NCI-H2196 (cell line): ENCODE measurements around the gene ARID1B.

Experiments
- DNase-seq: peaks from one replicate; lab custom pipeline; 2025; ENCODE audit not compliant: unreplicated experiment; lab: John Stamatoyannopoulos, UW

ARID1B gene

DNA sequence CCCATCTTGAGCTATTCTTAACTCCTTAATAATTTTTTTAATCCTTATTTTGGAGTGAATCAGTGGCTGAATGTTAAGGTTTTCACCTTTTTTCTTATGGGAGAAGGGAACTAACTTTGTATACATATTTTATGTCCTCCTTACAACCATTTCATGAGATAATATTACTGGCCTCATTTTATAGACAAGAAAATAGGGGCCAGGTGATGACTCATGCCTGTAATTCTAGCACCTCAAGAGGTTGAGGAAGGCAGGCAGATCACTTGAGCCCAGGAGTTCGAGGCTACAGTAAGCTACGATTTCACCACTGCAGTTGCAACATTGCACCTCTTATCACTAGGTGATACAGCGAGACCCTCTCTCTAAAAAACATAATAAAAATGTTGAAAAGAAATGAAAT, 417.5 kb downstream of the ARID1B start:
- DNase-seq, result no peak

GRCh38 chr6:157196391-157196790, 419.2 kb downstream of the ARID1B start:
- DNase-seq, result no peak

DNA sequence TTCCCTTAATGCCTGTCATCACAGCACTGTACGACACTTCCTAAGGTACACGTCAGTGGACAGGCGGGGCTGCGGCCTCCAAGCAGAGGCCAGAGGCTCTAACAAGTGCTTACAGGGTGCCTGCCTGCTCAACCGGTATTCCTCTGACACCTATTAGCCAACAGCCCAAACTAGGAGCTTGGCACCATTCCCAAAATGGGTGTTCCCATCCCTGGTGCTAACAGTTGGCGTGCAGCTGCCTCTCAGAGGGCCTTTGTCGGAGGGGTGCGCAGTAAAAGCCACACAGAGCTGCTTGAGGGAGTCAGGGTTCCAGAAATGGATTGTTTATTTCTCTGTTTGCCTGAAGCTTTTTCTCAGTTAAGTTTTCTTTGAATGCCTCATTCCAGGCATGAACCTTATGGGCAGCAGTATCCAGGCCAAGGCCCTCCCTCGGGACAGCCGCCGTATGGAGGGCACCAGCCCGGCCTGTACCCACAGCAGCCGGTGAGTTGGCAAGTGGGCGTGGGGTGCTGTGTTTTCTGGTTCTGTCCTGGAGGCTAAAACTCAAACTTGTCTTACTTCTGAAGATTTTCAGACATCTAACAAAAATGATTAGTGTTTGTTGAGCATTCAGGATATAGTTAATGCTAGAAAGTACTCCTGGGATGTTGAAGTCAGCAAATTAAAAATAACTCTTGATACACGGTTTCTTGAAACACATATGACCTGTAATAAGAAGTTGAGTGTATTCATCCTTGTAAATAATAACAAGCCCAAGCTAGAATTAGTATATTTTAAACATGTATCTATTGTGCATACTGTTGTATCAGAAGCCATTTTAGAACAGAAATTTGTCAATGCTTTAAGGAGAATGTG, 421.5 kb downstream of the ARID1B start:
- DNase-seq, result peak; percentile 89

DNA sequence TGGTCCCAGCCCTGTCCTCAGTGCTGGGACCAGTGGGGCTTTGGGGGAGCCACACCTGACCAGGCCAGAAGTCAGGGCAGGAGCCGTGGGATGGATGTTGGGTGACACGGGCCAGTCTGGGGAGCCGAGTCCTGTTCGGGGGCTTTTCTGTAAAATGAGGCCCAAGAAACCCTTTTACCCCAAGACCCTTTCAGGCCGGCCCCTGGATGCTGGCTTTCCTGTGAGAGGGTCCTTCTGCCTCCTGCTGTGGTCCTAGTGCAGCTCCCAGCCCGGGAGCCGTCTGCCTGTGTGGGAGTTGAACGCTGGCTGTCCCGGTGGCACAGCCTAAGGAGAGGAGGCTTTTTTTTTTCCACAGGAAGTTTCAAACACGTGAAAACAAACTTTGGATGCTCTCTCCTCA, 422.9 kb downstream of the ARID1B start:
- no peak for DNase-seq

DNA sequence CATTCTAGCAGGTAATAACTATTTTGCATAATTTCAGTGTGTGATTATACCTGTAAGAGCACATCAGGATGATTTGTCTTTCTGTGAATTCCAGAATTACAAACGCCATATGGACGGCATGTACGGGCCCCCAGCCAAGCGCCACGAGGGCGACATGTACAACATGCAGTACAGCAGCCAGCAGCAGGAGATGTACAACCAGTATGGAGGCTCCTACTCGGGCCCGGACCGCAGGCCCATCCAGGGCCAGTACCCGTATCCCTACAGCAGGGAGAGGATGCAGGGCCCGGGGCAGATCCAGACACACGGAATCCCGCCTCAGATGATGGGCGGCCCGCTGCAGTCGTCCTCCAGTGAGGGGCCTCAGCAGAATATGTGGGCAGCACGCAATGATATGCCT, 423.4 kb downstream of the ARID1B start:
- no peak for DNase-seq

DNA sequence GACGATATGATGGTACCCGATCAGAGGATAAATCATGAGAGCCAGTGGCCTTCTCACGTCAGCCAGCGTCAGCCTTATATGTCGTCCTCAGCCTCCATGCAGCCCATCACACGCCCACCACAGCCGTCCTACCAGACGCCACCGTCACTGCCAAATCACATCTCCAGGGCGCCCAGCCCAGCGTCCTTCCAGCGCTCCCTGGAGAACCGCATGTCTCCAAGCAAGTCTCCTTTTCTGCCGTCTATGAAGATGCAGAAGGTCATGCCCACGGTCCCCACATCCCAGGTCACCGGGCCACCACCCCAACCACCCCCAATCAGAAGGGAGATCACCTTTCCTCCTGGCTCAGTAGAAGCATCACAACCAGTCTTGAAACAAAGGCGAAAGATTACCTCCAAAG, 423.9 kb downstream of the ARID1B start:
- DNase-seq, result no peak

DNA sequence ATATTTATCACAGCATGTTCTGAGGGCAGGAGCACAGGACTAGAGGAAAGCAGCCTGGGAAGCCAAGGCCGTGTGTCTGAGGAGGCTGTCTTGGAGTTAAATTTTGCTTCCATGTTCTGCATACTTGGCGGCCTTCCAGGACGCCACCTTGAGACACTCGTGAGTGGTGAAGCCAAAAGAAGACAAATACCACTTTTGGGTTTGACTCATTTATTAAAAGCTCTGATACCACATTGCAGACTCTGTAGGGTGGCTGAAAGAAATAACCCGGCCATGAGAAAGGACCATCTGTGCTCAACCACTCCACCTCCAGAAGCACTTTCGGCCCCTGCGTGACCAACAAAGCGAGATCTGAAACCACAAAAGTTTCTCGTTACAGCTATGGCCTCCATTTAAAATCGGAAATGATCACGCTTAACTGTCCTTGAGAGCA, 426.1 kb downstream of the ARID1B start:
- no peak for DNase-seq

- DNase-seq, result no peak
Measured at GRCh38 chr6:157203764-157204163, 426.6 kb downstream of the ARID1B start.

GRCh38 chr6:157205473-157206358, 428.5 kb downstream of the ARID1B start:
- no peak for DNase-seq

DNA sequence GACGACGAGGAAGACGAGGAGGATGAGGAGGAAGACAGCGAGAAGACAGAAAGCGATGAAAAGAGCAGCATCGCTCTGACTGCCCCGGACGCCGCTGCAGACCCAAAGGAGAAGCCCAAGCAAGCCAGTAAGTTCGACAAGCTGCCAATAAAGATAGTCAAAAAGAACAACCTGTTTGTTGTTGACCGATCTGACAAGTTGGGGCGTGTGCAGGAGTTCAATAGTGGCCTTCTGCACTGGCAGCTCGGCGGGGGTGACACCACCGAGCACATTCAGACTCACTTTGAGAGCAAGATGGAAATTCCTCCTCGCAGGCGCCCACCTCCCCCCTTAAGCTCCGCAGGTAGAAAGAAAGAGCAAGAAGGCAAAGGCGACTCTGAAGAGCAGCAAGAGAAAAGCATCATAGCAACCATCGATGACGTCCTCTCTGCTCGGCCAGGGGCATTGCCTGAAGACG, 429.2 kb downstream of the ARID1B start:
- no peak for DNase-seq

DNA sequence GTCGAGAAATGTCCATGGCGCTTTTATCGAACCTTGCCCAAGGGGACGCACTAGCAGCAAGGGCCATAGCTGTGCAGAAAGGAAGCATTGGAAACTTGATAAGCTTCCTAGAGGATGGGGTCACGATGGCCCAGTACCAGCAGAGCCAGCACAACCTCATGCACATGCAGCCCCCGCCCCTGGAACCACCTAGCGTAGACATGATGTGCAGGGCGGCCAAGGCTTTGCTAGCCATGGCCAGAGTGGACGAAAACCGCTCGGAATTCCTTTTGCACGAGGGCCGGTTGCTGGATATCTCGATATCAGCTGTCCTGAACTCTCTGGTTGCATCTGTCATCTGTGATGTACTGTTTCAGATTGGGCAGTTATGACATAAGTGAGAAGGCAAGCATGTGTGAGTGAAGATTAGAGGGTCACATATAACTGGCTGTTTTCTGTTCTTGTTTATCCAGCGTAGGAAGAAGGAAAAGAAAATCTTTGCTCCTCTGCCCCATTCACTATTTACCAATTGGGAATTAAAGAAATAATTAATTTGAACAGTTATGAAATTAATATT, 430.4 kb downstream of the ARID1B start:
- DNase-seq, result no peak

DNA sequence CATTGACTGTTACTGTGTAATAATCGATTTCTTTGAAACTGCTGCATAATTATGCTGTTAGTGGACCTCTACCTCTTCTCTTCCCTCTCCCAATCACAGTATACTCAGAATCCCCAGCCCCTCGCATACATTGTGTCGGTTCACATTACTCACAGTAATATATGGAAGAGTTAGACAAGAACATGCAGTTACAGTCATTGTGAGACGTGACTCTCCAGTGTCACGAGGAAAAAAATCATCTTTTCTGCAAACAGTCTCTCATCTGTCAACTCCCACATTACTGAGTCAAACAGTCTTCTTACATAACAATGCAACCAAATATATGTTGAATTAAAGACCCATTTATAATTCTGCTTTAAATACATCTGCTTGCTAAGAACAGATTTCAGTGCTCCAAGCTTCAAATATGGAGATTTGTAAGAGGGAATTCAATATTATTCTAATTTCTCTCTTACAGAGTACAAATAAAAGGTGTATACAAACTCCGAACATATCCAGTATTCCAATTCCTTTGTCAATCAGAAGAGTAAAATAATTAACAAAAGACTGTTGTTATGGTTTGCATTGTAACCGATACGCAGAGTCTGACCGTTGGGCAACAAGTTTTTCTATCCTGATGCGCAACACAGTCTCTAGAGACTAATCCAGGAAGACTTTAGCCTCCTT, 432.8 kb downstream of the ARID1B start:
- DNase-seq, result no peak

DNA sequence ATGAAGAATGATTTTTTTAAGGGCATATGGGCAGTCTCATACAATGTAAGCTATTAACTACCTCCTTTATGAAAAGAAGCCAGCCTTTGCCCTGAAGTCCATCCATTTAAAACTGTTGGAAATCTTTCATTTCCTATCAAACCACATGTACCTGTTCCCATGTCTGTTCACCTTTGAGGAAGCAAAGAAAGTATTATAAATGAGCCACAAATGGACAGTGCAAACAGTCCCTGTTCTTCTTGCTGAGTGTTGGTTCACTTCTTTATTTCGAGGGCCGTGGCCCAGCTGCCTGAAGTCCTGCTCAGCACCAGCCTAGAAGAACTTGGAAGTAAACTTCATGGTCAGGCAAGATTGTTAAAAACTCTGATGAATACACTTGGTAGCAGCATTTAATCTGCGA, 433.8 kb downstream of the ARID1B start:
- no peak for DNase-seq

- no peak for DNase-seq
Measured at GRCh38 chr6:157211603-157212455, 434.7 kb downstream of the ARID1B start.

- DNase-seq, result no peak
Measured at GRCh38 chr6:157213426-157213825, 436.2 kb downstream of the ARID1B start.

DNA sequence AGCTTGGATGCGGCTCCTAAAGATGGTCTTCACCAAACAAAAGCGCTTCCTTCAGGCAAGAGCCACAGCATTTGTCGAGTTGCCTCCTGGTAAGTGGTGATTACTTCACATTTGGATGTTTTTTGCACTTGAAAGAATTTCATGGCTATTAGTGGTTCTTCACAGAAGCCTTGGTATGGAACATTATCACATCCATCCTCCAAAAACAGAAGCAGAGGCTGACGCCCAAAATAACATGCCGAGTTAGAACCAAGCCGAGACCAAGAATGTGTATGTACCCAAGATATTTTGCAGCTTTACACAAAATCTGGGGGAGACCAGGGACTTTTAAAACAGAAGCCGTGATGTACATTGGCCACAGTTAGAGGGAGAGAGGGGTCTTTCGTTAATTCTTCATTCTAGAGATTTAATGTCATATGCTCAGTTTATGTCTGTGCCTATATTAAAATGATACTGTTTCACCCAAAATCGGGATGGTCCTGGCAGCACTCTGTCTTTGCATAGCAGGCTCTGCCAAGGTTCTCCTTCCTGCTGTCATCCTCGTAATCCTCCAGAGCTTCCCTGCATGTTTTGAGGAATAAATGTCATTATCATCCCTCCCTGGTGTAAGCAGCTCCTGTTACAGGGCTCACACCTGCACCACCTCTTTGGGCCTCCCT, 436.9 kb downstream of the ARID1B start:
- no peak for DNase-seq

- no peak for DNase-seq
Measured at GRCh38 chr6:157215717-157216116, 438.5 kb downstream of the ARID1B start.

- no peak for DNase-seq
Measured at GRCh38 chr6:157216570-157216969, 439.4 kb downstream of the ARID1B start.

DNA sequence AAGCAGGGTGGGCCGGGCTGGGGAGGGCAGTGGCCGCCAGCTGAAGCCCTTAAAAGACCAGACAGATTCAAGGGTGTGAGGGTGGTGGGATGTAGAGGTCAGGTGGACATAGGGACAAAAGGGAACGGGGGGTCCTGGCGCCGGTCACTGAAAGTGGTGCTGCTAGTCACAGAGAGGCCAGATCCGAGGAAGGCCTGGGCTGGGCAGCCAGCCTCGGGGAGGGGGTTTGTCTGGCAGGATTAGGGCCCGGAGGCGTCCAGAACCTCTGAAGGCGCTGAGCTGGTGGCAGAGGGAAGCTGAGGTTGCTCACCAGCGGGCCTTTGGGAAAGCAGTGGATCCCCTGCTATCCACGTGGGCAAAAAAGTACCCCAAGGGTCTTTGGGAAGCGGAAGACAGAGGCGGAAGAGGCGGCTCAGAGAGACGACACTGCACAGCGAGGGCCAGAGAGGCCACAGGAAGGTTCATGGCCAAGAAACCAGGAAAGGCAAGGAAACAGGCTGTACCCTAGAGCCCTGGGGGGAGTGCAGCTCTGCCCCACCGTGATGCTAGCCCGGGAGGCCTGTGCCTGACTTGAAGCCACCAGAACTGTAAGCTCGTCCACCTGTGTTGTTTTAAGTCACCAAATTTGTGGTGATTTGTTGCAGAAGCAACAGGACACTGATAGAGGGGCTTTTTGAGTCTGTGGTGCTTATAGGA, 440.2 kb downstream of the ARID1B start:
- DNase-seq, result no peak
